ENCODE results near the gene PCDHA3. TPM values are rescaled to one million over a fixed set of nuclear protein-coding genes. Genes with fewer than 3 reads are reported as not detected.
"Not testable (repeated sequence)": the region's sequence is repeated elsewhere in the genome, so short reads cannot be mapped to it uniquely, and the experiment has no call there.

PCDHA3 gene
- polyA plus RNA-seq, 1 of the 3 experiments (the other 2 are of a cell fraction) = 0.02 TPM

- H4K20me1 ChIP-seq (ENCODE audit: insufficient read depth); H3K4me1 ChIP-seq (ENCODE audit: control insufficient read depth in 1 of 2, insufficient read depth in 2 of 2, low read depth in 1 of 2, low read length in 1 of 2); H3K27me3 ChIP-seq (ENCODE audit: insufficient read depth); H3K36me3 ChIP-seq (replicated peaks in 1 of 2; ENCODE audit: control insufficient read depth in 1 of 2, insufficient read depth in 2 of 2, low read length in 1 of 2); H3K79me2 ChIP-seq (ENCODE audit: insufficient read depth); H3K9ac ChIP-seq; DNase-seq; POLR2A ChIA-PET; H3K4me2 ChIP-seq; H3K27ac ChIP-seq (ENCODE audit: low read depth in 2 of 2, low read length in 1 of 2); H2AFZ ChIP-seq (ENCODE audit: low read depth); H3F3A ChIP-seq (replicated peaks; ENCODE audit: insufficient read depth); H3K9me2 ChIP-seq: not testable (repeated sequence)
- 85% methylated on average over 64 of the region's 72 CpGs for WGBS (ENCODE audit: low lambda C conversion rate)
- Histone ChIP-seq H3K4me3 (ENCODE audit: low read depth in 2 of 2, low read length in 1 of 2) (peak overlapping the region in 1 of 2 experiments; percentile 19; a peak in 1 of 4 replicates), H3K9me3 (peaks cover 19% of the 10 kb centered on the region; the same call in 1 of the 2 replicates)
- CTCF ChIA-PET = interaction anchor here (1.1 to 3.7 kb wide), 3 partner anchors 10 to 45 kb away, joined by 3 to 23 read pairs (median 6); partner anchors contain the start of genes PCDHA4 and PCDHA8
Observed at GRCh38 chr5:140796072-140796717, 4.7 kb upstream of the PCDHA3 start.

GRCh38 chr5:140796718-140797095 lies 4.2 kb upstream of the PCDHA3 start:
- 83% methylated on average over 36 of the region's 39 CpGs for WGBS (ENCODE audit: low lambda C conversion rate)
- H3K4me3 ChIP-seq (ENCODE audit: low read depth in 2 of 2, low read length in 1 of 2) = peak overlapping the region in 1 of 2 experiments; percentile 19; a peak in 1 of 4 replicates
- no peak overlapping the region for H2AFZ ChIP-seq (ENCODE audit: low read depth)
- H3F3A ChIP-seq (replicated peaks; ENCODE audit: insufficient read depth) = no peaks in the 10 kb centered on the region
- POLR2A ChIA-PET = no interaction called here
- H3K27me3 ChIP-seq (ENCODE audit: insufficient read depth) = no peaks in the 10 kb centered on the region
- H3K9me3 ChIP-seq = peaks cover 19% of the 10 kb centered on the region; the same call in 1 of the 2 replicates
- H3K36me3 ChIP-seq (replicated peaks in 1 of 2; ENCODE audit: control insufficient read depth in 1 of 2, insufficient read depth in 2 of 2, low read length in 1 of 2) = no peaks in the 10 kb centered on the region
- H3K4me1 ChIP-seq (ENCODE audit: control insufficient read depth in 1 of 2, insufficient read depth in 2 of 2, low read depth in 1 of 2, low read length in 1 of 2) = no peaks in the 10 kb centered on the region
- TF ChIP-seq TCF12 (IDR thresholded peaks at IDR 0.05) = no peak
- TF ChIP-seq RXRA (IDR thresholded peaks at IDR 0.05; ENCODE audit: borderline replicate concordance, low read depth) = no peak
- TF ChIP-seq TEAD4 (IDR thresholded peaks at IDR 0.05; ENCODE audit: borderline replicate concordance, insufficient read depth) = no peak
- no peak for TF ChIP-seq CHD2 (IDR thresholded peaks at IDR 0.05; ENCODE audit: low read length, partially characterized antibody)
- no peak overlapping the region for H3K9ac ChIP-seq
- CTCF ChIA-PET = interaction anchor here (2.0 kb wide), 1 partner anchor 11 kb away, joined by 6 read pairs; the partner anchor contains the start of gene PCDHA4
- no peaks in the 10 kb centered on the region for H3K9me2 ChIP-seq
- H4K20me1 ChIP-seq (ENCODE audit: insufficient read depth) = no peaks in the 10 kb centered on the region
- no peak overlapping the region for H3K27ac ChIP-seq (ENCODE audit: low read depth in 2 of 2, low read length in 1 of 2)
- H3K4me2 ChIP-seq = no peak overlapping the region
- DNase-seq = no peak
- no peaks in the 10 kb centered on the region for H3K79me2 ChIP-seq (ENCODE audit: insufficient read depth)

- no peaks in the 10 kb centered on the region for H3F3A ChIP-seq (replicated peaks; ENCODE audit: insufficient read depth)
- no peaks in the 10 kb centered on the region for H3K9me2 ChIP-seq
- H3K27me3 ChIP-seq (ENCODE audit: insufficient read depth) = no peaks in the 10 kb centered on the region
- H3K9me3 ChIP-seq = peaks cover 19% of the 10 kb centered on the region; the same call in 1 of the 2 replicates
- ChIA-PET POLR2A (no interaction called here), CTCF (no interaction called here)
- no peak for TF ChIP-seq RXRA (IDR thresholded peaks at IDR 0.05; ENCODE audit: borderline replicate concordance, low read depth)
- no peak for TF ChIP-seq POLR2AphosphoS5 (IDR thresholded peaks at IDR 0.05; ENCODE audit: low read depth, low read length)
- TF ChIP-seq FOXJ3 (CRISPR knock-in tag; IDR thresholded peaks at IDR 0.05) = no peak
- TF ChIP-seq TEAD4 (IDR thresholded peaks at IDR 0.05; ENCODE audit: borderline replicate concordance, insufficient read depth) = no peak
- no peak for TF ChIP-seq CHD2 (IDR thresholded peaks at IDR 0.05; ENCODE audit: low read length, partially characterized antibody)
- no peak for TF ChIP-seq MXI1 (IDR thresholded peaks at IDR 0.05; ENCODE audit: low read depth, low read length)
- TF ChIP-seq RCOR1 (IDR thresholded peaks at IDR 0.05; ENCODE audit: low read length) = no peak
- no peak for TF ChIP-seq ELF1 (IDR thresholded peaks at IDR 0.05)
- TF ChIP-seq MEF2A (IDR thresholded peaks at IDR 0.05; ENCODE audit: borderline replicate concordance, low read depth) = no peak
- TF ChIP-seq IRF3 (IDR thresholded peaks at IDR 0.05; ENCODE audit: low read depth, low read length) = no peak
- no peak for TF ChIP-seq USF1 (IDR thresholded peaks at IDR 0.05; ENCODE audit: borderline replicate concordance, low read depth)
- no peak for TF ChIP-seq RFX5 (IDR thresholded peaks at IDR 0.05; ENCODE audit: low read length)
- H3K79me2 ChIP-seq (ENCODE audit: insufficient read depth) = no peaks in the 10 kb centered on the region
- no peak overlapping the region for H3K4me2 ChIP-seq
- DNase-seq = no peak
- no peak overlapping the region; a peak in 1 of 4 replicates for H3K4me3 ChIP-seq (ENCODE audit: low read depth in 2 of 2, low read length in 1 of 2)
- H3K36me3 ChIP-seq (replicated peaks in 1 of 2; ENCODE audit: control insufficient read depth in 1 of 2, insufficient read depth in 2 of 2, low read length in 1 of 2) = no peaks in the 10 kb centered on the region
- 67% methylated on average over 16 of the region's 16 CpGs for whole genome bisulfite sequencing (ENCODE audit: low lambda C conversion rate)
- H2AFZ ChIP-seq (ENCODE audit: low read depth) = no peak overlapping the region
- H3K4me1 ChIP-seq (ENCODE audit: control insufficient read depth in 1 of 2, insufficient read depth in 2 of 2, low read depth in 1 of 2, low read length in 1 of 2) = no peaks in the 10 kb centered on the region; a peak in 1 of 4 replicates
- no peaks in the 10 kb centered on the region for H4K20me1 ChIP-seq (ENCODE audit: insufficient read depth)
- H3K27ac ChIP-seq (ENCODE audit: low read depth in 2 of 2, low read length in 1 of 2) = no peak overlapping the region
- H3K9ac ChIP-seq = no peak overlapping the region
Observed at GRCh38 chr5:140801494-140801841, 611 bp downstream of the PCDHA3 start.

GRCh38 chr5:140802381-140802780 lies 1.5 kb downstream of the PCDHA3 start:
- CTCF ChIA-PET; H4K20me1 ChIP-seq (ENCODE audit: insufficient read depth): not testable (repeated sequence)

More at GRCh38 chr5:140802381-140802780, 1.5 kb downstream of the PCDHA3 start:
- H3K9me2 ChIP-seq; H3K4me1 ChIP-seq (ENCODE audit: control insufficient read depth in 1 of 2, insufficient read depth in 2 of 2, low read depth in 1 of 2, low read length in 1 of 2); H3K27me3 ChIP-seq (ENCODE audit: insufficient read depth); H3K27ac ChIP-seq (ENCODE audit: low read depth in 2 of 2, low read length in 1 of 2); H3K4me2 ChIP-seq; H3F3A ChIP-seq (replicated peaks; ENCODE audit: insufficient read depth); H3K79me2 ChIP-seq (ENCODE audit: insufficient read depth); POLR2A ChIA-PET; H2AFZ ChIP-seq (ENCODE audit: low read depth); H3K36me3 ChIP-seq (replicated peaks in 1 of 2; ENCODE audit: control insufficient read depth in 1 of 2, insufficient read depth in 2 of 2, low read length in 1 of 2); DNase-seq; H3K9ac ChIP-seq; H3K4me3 ChIP-seq (ENCODE audit: low read depth in 2 of 2, low read length in 1 of 2): not testable (repeated sequence)
- WGBS (ENCODE audit: low lambda C conversion rate) = 88% methylated on average over 39 of the region's 45 CpGs
- peaks cover 19% of the 10 kb centered on the region; the same call in 1 of the 2 replicates for H3K9me3 ChIP-seq

Data from SK-N-SH (cell line).